Measurements from ENCODE around the gene NKG7. TPM values are rescaled to one million over a fixed set of nuclear protein-coding genes. Genes with fewer than 3 reads are reported as not detected.
"Not testable (repeated sequence)": the region's sequence is repeated elsewhere in the genome, so short reads cannot be mapped to it uniquely, and the experiment has no call there.

Gene NKG7
- total RNA-seq, 3 donors from 2014 or later, result 4.3 to 5.9 (median 4.4) TPM

GRCh38 chr19:51417810-51418157, 45.3 kb upstream of the NKG7 start:
- H3K4me3 ChIP-seq, result no peak overlapping the region

GRCh38 chr19:51417107-51417809, 44.8 kb upstream of the NKG7 start, which contains the start of gene SIGLEC10:
SIGLEC10 (minus strand) TSS chr19:51417642; CDS start chr19:51417581, 61 bp downstream.
- intact Hi-C loops (cut with DNase I, micrococcal nuclease), result no loop called here
- peak in 2 of 3 donors; percentile 54 to 79 for DNase-seq
- H3K9me3 ChIP-seq, result no peaks in the 10 kb centered on the region
- TF ChIP-seq, protein P1, sequence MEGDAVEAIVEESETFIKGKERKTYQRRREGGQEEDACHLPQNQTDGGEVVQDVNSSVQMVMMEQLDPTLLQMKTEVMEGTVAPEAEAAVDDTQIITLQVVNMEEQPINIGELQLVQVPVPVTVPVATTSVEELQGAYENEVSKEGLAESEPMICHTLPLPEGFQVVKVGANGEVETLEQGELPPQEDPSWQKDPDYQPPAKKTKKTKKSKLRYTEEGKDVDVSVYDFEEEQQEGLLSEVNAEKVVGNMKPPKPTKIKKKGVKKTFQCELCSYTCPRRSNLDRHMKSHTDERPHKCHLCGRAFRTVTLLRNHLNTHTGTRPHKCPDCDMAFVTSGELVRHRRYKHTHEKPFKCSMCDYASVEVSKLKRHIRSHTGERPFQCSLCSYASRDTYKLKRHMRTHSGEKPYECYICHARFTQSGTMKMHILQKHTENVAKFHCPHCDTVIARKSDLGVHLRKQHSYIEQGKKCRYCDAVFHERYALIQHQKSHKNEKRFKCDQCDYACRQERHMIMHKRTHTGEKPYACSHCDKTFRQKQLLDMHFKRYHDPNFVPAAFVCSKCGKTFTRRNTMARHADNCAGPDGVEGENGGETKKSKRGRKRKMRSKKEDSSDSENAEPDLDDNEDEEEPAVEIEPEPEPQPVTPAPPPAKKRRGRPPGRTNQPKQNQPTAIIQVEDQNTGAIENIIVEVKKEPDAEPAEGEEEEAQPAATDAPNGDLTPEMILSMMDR (IDR thresholded peaks at IDR 0.05), result no peak
- H3K4me1 ChIP-seq (ENCODE audit: low read depth), result no peaks in the 10 kb centered on the region
- ATAC-seq, result peak; percentile 76
- H3K4me3 ChIP-seq, result no peak within 1 kb of the TSS
- H3K36me3 ChIP-seq (ENCODE audit: low read depth), result no peaks in the 10 kb centered on the region

More at GRCh38 chr19:51417810-51418157, 45.3 kb upstream of the NKG7 start:
- intact Hi-C loops (cut with DNase I, micrococcal nuclease), result no loop called here
- Histone ChIP-seq H3K36me3 (ENCODE audit: low read depth) (no peaks in the 10 kb centered on the region), H3K4me1 (ENCODE audit: low read depth) (no peaks in the 10 kb centered on the region), H3K9me3 (no peaks in the 10 kb centered on the region)
- ATAC-seq (peak; percentile 38), DNase-seq (no peak)
- TF ChIP-seq, protein P1 (IDR thresholded peaks at IDR 0.05), result no peak

DNA sequence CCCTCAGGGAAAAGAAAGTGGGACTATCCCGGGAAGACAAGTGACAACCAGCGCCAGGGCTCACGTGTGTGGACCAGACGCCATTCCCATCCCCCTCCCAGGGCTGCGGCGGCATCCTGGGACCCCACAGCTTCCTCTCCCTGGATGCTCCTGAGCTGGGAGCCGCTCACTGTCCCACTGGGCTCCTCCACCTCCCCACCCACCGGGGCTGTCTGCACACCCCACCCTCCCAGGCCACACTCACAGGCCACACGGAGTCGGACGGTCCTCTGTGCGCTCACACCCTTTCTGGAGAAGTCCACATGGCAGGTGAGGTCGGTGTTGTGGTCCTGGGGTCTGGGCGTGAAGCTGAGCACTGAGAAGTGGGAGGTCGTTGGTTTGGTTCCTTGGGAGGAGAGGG, 44.0 kb upstream of the NKG7 start:
- ATAC-seq; intact Hi-C loops (cut with DNase I, micrococcal nuclease); H3K4me1 ChIP-seq (ENCODE audit: low read depth); H3K36me3 ChIP-seq (ENCODE audit: low read depth); DNase-seq; H3K9me3 ChIP-seq; H3K4me3 ChIP-seq: not testable (repeated sequence)

DNA sequence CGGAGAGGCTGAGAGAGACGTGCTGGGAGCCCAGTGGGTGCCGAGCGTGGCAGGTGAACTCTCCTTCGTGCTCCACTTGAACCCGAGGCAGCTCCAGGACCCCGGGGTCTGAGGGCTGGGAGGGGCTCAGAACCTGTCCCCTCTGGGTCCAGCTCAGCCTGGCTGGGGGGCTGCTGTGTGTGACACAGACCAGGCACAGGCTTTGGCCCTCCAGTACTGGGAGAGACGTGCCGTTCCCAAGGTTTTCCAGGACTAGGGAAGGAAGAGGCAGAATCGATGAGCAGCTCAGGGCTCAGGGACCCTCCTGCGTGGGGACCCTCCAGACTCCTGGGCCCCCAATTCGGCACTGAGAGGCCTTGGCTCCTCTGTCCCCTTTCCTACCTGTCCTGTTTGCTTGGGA, 42.7 kb upstream of the NKG7 start:
- Histone ChIP-seq H3K9me3 (no peaks in the 10 kb centered on the region), H3K4me1 (ENCODE audit: low read depth) (no peaks in the 10 kb centered on the region), H3K4me3 (no peak overlapping the region), H3K36me3 (ENCODE audit: low read depth) (no peaks in the 10 kb centered on the region)
- DNase-seq (no peak), ATAC-seq (no peak)
- intact Hi-C loops (cut with DNase I, micrococcal nuclease), result no loop called here
- TF ChIP-seq, protein P1 (IDR thresholded peaks at IDR 0.05), result no peak

DNA sequence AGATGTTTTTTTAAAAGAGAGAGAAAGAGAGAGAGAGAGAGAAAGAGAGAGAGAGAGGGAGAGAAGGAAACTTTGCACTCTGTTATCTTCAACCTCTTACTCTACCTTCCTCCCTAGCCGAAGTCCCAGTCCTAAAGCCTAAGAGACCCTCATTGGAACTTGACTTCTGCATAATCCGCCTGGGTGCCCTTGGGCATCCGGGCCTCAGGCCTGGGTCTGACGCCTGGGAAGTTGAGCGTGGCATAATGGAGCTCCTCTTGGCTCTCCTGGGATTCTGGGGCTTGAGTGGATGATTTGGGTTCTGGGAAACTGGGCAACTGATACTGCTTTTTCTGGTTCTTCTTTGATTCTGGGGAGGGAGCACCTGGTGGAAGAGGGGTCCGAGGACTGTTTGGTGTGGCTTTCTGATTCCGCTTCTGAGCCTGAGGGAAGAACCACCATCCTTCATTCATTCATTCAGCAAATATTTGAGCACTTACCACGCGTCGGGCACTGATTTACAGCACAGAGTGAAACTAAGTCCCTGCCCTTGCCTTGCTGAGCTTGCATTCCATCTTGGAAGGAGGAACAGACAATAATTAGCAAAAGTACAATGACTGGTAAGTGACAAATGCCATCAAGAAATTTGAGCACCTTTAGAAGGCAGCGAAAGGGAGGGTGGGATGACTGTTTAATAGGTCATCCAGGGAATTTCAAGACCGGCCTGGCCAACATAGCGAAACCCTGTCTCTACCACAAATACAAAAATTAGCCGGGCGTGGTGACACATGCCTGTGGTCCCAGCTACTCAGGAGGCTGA, 38.7 kb upstream of the NKG7 start:
- intact Hi-C loops (cut with DNase I, micrococcal nuclease), result no loop called here
- Histone ChIP-seq H3K4me1 (ENCODE audit: low read depth) (no peaks in the 10 kb centered on the region), H3K36me3 (ENCODE audit: low read depth) (no peaks in the 10 kb centered on the region), H3K4me3 (no peak overlapping the region), H3K9me3 (no peaks in the 10 kb centered on the region)
- TF ChIP-seq, protein P1 (IDR thresholded peaks at IDR 0.05), result no peak
- ATAC-seq (no peak), DNase-seq (no peak)

GRCh38 chr19:51407511-51408131, 35.2 kb upstream of the NKG7 start:
- intact Hi-C loops (cut with DNase I, micrococcal nuclease), result no loop called here
- TF ChIP-seq, protein P1 (IDR thresholded peaks at IDR 0.05), result peak; percentile 19
- Histone ChIP-seq H3K36me3 (ENCODE audit: low read depth) (no peaks in the 10 kb centered on the region), H3K4me1 (ENCODE audit: low read depth) (no peaks in the 10 kb centered on the region), H3K9me3 (peaks cover 7% of the 10 kb centered on the region), H3K4me3 (no peak overlapping the region)
- peak; percentile 71 for ATAC-seq
- peak in 1 of 3 donors; percentile 54 for DNase-seq

All from mucosa of descending colon (tissue), 3 donors.